Gastrocnemius medialis (tissue), 4 donors: ENCODE data around the gene SMARCA2.

ENCODE experiments used
- CTCF ChIP-seq, 5 experiments: fragments of 450-650 bp in 3 of 5; fragments of 200-600 bp in 2 of 5; sonication (generic) in 2 of 5; IDR thresholded peaks in 4 of 5; conservative IDR thresholded peaks in 1 of 5; 1 replicate in 4 of 5; 2 replicates in 1 of 5; pipeline ENCODE4 v1.5.1; 2016 to 2019; ENCODE audit warnings: antibody characterized with exemption in 5 of 5, mild to moderate bottlenecking in 3 of 5, moderate library complexity in 3 of 5
- POLR2A ChIP-seq, 2 donors: fragments of 450-650 bp; IDR thresholded peaks; one replicate each; pipeline ENCODE4 v1.6.1; 2017; ENCODE audit warnings: antibody characterized with exemption in 2 of 2, mild to moderate bottlenecking in 2 of 2, moderate library complexity in 2 of 2

GRCh38 chr9:1998111-1998510 lies 17.0 kb upstream of the SMARCA2 start:
- TF ChIP-seq CTCF (IDR thresholded peaks at IDR 0.05 in 4 of 5, conservative IDR thresholded peaks at IDR 0.05 in 1 of 5) (no peak), POLR2A (IDR thresholded peaks at IDR 0.05) (no peak)
